Measurements from ENCODE around the gene SLC12A7. TPM values are rescaled to one million over a fixed set of nuclear protein-coding genes. Genes with fewer than 3 reads are reported as not detected.

Gene SLC12A7
- total and polyA plus RNA-seq, 9 of the 15 experiments (the other 6 are each of a cell fraction or from before 2014, with no cell fraction given): 0.01 to 3.1 (median 0.56) TPM

DNA sequence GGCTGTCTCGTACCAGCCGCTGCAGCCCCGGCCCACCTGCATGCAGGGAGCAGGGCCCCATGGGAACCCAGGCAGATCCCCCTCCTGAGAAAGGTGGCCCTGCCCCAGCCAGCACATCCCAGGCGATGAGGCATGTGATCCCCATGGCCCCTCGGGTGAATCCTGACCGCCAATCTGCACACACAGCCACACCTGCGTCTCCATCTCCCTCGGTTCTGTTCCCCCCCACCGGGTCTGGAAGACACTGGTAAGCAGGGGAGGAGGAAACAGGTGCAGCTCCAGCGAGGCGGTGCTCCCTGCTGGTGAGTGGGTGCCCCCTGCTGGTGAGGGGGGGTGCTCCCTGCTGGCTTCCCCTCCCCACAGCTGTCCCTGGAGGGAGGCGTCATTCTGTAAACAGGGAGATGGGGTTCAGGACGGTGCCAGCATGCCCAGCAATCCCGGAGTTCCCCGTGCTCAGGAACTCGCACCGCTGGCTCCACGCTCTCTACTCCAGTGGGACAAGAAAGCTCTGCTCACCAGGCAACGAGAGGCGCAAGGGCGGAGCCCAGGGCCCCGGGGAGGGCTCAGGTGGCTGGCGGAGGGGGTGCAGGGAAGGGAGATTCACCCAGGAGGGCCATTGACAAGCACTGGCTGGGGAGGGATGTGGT lies 28.4 kb upstream of the SLC12A7 start (continued):
- TF ChIP-seq MBD2 (IDR thresholded peaks at IDR 0.05; ENCODE audit: borderline replicate concordance, low read depth) (no peak), NCOA6 (IDR thresholded peaks at IDR 0.05) (no peak), PRDM10 (IDR thresholded peaks at IDR 0.05; ENCODE audit: partially characterized antibody) (no peak), CBX1 (IDR thresholded peaks at IDR 0.05; ENCODE audit: low read depth) (no peak), STAT5B (CRISPR knock-in tag; IDR thresholded peaks at IDR 0.05) (no peak), POU5F1 (IDR thresholded peaks at IDR 0.05; ENCODE audit: borderline replicate concordance, low read depth, low read length, partially characterized antibody) (no peak), ZSCAN32 (CRISPR knock-in tag; IDR thresholded peaks at IDR 0.05) (no peak), PATZ1 (CRISPR knock-in tag; IDR thresholded peaks at IDR 0.05; ENCODE audit: borderline replicate concordance) (no peak), FIP1L1 (IDR thresholded peaks at IDR 0.05; ENCODE audit: low read depth, low read length, poor library complexity, severe bottlenecking) (no peak), PTRF (tag; IDR thresholded peaks at IDR 0.05) (no peak), ZNF431 (CRISPR knock-in tag; IDR thresholded peaks at IDR 0.05) (no peak), CHAMP1 (IDR thresholded peaks at IDR 0.05) (no peak), SUPT5H (IDR thresholded peaks at IDR 0.05) (no peak), SNIP1 (IDR thresholded peaks at IDR 0.05; ENCODE audit: low read depth) (no peak), GATAD2B (IDR thresholded peaks at IDR 0.05; ENCODE audit: borderline replicate concordance) (no peak), RFX1 (IDR thresholded peaks at IDR 0.05) (no peak)
- TF ChIP-seq, protein P1, sequence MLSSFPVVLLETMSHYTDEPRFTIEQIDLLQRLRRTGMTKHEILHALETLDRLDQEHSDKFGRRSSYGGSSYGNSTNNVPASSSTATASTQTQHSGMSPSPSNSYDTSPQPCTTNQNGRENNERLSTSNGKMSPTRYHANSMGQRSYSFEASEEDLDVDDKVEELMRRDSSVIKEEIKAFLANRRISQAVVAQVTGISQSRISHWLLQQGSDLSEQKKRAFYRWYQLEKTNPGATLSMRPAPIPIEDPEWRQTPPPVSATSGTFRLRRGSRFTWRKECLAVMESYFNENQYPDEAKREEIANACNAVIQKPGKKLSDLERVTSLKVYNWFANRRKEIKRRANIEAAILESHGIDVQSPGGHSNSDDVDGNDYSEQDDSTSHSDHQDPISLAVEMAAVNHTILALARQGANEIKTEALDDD (IDR thresholded peaks at IDR 0.05): no peak
- TF ChIP-seq, protein P2, sequence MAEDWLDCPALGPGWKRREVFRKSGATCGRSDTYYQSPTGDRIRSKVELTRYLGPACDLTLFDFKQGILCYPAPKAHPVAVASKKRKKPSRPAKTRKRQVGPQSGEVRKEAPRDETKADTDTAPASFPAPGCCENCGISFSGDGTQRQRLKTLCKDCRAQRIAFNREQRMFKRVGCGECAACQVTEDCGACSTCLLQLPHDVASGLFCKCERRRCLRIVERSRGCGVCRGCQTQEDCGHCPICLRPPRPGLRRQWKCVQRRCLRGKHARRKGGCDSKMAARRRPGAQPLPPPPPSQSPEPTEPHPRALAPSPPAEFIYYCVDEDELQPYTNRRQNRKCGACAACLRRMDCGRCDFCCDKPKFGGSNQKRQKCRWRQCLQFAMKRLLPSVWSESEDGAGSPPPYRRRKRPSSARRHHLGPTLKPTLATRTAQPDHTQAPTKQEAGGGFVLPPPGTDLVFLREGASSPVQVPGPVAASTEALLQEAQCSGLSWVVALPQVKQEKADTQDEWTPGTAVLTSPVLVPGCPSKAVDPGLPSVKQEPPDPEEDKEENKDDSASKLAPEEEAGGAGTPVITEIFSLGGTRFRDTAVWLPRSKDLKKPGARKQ (CRISPR knock-in tag; IDR thresholded peaks at IDR 0.05): no peak

Measured in K562 (cell line).